CMK (cell line): ENCODE data around the gene HOTAIR.

Experiments
- DNase-seq: peaks from one replicate; pipeline ENCODE4 v3.0.0-alpha.2; 2010; ENCODE audit warnings: low read depth

HOTAIR gene

DNA sequence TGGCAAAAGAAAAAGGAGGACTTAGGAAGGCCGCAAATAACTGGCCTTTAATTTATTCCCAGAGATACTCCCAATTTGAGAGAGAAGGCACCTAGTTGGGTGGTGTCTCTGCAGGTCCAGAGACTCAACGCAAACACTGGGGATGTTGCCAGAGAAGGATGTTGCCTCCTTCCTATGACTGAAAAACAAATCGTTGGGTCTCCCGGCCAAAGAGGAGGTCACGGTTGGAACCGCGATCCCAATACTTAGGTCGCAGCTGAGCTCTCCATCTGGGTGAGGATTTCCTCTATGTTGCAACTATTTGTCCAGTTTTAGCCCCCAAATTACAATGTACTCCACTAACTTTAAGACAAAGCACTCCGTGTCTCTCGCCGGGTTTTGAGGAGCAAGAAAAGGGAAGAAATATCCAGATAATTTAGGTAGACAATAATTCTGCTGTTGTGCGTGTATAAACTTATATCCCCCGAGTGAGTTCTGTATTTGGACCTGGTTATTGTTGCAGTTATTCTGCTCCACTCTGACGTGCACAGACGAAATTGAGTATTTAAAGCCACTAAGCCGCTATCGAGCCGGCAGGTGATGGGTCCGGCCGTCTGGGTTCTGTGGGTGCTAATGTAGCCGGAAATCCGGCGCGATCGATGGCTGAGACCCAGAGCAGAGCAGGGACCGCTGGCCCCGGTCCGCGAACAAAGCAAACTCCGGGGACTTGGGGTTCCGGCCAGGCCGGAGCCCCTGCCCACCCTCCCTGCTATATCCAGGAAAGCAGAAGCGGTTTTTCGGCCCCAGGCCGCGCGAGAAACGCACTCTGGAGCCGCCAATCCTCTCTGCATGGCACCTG, 14.3 kb downstream of the HOTAIR start:
- no peak for DNase-seq

DNA sequence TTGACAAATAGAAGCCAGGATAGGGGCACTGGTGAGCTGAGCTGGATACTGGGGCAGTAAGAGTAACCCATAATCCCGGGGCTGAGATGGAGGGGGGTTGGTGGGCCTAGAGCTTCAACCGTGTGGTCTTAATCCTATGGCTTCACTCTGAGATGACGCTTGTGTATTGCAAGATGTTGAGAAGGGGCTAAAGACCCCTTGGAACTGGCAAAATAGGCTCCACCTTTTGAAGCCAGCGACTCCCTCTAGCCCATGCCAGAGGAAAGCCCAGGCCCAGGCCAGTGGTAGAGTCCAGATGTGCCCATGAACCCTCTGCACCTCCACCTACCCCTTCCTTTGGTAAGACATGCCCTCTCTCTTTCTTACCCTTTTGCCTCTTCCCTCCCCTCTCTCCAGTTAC, 15.4 kb downstream of the HOTAIR start:
- DNase-seq = no peak

DNA sequence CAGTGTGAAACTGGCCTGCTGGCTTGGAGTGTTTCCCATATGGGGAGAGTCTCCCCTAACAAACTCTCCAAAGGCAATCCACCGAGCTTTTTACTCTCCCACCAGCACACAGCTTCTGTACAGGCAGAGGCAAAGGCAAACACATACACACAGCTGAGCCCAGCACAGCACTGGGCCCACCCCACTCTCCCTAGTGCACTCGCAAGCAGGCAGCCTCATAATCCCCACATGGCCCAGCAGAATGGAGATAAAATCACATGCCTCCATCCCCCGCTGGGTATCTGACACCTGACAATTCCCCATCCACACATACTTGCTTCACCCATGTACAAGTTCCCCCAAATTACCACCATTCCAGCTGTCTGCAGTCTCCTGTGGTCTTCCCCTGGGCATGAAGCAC, 16.6 kb downstream of the HOTAIR start:
- no peak for DNase-seq

DNA sequence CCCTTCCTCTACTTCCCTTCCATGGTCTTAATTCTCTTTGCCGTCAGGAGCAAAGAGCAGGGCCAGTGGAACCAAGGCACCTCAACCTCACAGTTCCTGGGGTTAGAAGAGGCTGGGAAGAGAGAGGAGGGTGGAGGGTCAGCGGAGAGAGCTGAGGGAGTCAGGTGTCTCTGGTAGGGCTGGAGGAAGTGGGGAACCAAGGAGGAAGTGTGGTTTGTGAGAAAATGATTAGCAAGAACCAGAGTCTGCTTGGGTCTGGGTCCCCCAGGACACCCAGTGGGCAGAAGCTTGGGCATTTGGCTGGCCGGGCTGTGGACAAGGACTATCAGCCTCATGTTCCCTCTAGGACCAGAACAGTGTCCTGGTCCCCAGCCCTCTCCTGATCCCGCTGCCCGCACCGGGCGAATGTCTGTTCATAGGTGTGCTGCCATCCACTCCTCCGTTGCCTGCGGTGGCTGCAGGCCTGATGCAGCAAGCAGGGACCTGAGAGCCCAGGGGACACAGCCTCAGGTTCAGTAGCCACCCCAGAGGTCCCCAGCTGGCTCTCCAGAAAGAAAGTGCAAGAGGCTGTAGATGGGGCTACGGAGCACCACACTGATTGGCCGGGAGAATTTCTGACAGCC, 17.7 kb downstream of the HOTAIR start:
- no peak for DNase-seq

DNA sequence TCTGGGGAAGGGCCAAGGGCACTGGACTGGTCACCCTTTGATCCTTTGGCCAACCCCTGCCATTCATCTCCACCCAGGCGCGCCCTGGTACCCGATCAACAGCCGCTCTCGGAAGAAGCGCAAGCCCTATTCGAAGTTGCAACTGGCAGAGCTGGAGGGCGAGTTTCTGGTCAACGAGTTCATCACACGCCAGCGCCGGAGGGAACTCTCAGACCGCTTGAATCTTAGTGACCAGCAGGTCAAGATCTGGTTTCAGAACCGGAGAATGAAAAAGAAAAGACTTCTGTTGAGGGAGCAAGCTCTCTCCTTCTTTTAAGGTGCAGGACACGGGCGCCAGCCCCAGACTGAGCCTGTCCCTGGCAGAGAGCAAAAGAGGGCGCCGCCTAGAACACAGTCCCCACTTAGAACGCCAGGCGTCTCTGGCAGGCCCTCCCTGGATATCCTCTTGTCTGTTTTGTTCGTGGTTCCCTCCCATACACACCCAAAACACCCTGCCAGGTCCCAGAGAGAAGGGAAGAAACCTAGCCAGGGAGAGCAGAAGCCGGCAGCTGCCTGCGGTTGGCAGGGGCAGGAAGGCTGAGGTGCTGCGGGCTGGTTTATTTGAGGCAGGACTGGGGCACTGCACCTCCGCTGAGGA, 18.4 kb downstream of the HOTAIR start:
- DNase-seq = no peak

DNA sequence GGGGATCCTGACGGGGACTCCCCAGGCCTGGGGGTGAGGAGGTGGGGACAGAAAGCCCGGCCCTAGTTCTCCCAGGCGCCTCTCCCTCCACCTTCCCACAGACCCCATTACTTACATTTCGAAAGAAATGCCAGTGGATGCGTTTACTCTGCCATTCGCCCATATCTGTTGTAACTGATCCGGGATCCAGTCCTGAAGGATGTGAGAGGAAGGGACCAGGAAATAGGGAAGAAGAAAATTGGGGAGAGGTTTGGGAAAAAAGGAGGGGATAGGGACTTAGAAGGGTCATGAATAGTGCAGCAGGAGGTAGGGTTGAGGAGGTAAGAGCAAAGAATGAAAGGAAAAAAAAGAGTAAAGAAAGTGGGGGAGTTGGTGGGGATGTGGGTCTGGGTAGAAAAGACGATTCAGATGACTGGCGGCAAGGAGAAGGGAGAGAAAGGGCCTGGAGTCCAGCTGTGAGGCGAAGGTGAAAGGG, 18.9 kb downstream of the HOTAIR start:
- no peak for DNase-seq

DNA sequence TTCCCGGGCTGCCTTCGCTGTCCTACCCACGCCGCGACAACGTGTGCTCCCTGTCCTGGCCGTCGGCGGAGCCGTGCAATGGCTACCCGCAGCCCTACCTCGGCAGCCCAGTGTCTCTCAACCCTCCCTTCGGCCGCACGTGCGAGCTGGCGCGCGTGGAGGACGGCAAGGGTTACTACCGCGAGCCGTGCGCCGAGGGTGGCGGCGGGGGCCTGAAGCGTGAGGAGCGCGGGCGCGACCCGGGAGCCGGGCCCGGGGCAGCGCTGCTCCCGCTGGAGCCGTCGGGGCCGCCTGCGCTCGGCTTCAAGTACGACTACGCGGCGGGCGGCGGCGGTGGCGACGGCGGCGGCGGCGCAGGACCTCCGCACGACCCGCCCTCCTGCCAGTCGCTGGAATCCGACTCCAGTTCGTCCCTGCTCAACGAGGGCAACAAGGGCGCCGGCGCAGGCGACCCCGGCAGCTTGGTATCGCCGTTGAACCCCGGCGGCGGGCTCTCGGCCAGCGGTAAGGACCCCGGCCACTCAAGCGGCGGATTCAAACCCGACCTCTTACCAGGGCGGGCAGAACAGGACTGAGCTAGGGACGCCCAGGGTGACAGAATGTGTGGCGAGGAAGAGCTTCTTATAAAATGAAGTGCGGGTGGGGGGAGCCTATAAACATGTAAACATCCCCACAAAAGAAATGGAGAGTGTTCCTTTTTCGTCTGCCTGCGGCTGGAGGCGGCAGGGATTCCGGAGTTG, 19.5 kb downstream of the HOTAIR start:
- no peak for DNase-seq

DNA sequence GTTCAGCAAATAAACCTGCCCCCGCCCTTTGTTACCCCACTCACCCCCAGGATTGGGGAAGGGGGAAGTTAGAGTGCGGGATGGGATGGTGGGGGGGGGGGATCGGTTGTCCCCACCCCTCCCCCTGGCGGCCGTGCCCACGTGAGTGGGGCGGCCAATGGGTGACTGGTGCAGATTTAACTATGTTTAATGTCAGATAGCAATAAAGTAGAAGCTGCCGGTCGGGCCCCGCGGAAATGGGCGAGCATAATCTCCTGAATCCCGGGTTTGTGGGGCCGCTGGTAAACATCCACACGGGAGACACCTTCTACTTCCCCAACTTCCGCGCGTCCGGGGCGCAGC, 20.1 kb downstream of the HOTAIR start, which contains the start of gene HOXC12:
Gene HOXC12, plus strand, starts transcription at position 210 of the 342 bp plus-strand sequence. Its CDS starts 27 bp downstream, at position 237.
- DNase-seq = no peak

DNA sequence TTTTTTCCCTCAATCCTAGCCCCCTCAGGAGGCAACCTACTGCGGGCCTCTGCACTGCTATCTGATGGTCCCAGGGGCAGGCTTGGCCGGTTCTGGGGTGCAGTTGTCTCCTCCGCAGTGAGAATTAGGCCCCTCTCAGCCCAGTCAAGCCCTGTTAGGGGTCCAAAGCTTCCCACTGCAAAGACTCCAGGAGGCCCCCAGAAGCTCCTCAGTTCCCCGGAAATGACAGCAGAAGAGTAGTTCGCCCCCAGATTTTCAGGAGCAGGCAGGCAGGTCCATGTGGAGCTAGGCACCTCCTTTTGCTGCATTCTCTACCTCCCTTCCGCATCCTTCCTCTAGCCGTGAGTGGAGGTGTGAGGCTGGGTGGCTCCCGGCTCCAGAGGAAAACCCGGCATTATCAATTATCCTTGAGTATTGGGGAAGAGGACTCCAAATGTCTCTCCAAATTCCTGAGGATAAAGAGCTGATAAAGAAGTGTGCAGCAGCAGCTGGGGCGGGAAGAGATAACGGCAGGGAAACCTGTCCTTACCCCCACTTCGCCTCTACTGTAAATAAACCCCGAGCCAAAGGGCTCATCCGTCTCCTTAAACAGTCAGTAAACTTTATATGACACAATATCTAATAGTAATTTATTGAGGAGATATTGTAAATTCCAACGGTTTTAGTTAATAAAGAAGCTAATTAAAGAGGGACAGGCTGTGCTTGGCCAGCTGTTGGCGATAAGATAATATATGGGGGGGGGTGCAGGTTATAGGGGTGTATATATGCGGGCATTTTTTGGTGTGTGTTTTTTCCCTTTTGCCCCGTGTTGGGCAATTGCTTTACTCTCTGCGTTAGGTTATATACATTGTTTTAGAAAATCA, 20.7 kb downstream of the HOTAIR start:
- DNase-seq = no peak

DNA sequence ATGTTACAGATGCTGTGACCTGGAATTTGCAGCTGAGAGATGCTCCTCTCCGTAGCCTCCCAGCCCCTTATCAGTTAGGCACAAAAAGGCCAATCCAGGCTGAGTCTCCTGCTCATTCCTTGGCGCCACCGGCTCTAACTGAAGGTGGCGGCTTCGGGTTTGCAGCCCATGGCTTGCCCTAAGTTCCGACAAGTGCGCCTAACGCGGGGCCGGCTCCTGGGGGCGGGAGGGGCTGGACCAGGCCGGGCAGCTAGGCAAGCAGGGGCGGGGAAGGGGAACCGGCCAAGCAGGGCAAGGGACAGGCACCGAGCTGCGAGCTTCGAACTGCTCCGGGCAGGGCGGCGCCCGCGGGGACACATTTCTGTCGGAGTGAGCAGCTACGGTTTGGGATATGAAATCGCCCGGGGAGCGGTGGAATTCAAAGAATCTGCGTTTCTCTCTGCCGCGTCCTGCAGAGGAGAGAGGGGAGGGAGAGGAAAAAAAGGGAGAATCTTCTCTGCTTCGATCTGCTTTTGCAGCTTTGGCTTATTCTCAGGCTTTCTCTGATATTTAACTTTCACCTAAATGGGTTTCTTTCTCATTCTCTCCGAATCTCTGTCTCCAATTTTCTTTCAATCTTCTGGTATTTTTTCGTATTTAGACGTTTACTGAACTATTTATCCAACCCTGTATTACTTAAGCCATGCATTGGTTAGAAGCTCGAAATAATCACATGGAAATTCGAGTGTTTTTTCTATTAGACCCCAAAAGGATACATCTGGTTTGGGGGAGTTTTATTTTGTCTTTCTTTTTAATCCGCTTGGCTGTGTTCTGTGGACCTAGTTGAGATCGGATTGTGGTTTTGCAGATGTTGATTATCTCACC, 21.7 kb downstream of the HOTAIR start:
- no peak for DNase-seq

DNA sequence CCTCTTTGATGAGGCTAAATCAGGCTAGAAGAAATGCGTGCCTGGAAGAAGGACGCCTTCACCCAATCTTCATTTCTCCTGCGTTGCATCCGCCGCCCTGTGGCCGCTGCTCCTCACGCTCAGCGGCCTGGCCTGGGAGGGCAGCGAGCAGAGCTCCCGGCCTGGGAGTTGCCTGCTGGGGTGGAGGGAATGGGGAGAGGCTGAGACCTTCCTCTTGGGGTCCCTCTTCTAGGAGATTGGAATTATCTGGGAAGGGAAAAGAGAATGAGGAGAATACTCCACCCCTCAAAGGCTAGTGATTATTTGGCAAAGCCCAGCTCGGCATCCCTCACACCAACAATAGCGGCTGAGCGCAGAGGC, 22.4 kb downstream of the HOTAIR start:
- no peak for DNase-seq

DNA sequence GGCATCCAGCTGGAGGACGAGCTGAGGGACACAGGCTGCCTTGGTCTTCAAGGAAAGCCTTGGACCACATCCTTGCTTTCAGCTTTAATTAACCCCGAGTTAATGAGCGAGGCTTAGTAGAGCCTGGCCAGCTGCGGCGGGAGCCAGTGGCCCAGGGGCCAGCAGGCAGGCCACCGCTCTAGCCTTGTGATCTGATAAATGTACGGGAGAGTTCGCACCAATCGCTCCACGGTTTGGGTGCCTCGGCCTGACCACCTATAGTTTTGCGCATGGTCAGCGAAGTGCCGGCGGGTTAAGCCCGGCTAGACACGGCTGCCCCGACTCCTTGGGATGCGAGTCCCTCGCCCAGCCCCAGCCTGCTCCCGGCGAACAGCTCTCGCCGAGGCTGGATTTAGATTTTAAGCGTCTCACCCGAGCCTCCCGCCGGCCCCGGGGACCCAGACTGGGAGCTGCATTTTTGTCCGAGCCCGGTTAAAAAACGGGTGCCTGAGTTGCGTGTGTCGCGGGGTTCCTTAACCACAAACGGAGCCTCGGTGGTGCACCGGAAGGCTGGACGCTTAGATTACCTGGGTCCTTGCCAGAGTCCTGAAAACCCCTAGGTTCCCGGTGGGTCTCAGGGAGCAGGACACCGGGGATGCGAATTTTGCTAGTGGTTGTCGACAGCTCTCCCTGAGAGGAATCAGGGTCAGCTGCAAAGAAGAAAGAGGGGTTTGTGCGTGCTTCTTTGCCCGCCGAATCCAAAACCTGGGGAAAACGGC, 23.0 kb downstream of the HOTAIR start:
- no peak for DNase-seq

DNA sequence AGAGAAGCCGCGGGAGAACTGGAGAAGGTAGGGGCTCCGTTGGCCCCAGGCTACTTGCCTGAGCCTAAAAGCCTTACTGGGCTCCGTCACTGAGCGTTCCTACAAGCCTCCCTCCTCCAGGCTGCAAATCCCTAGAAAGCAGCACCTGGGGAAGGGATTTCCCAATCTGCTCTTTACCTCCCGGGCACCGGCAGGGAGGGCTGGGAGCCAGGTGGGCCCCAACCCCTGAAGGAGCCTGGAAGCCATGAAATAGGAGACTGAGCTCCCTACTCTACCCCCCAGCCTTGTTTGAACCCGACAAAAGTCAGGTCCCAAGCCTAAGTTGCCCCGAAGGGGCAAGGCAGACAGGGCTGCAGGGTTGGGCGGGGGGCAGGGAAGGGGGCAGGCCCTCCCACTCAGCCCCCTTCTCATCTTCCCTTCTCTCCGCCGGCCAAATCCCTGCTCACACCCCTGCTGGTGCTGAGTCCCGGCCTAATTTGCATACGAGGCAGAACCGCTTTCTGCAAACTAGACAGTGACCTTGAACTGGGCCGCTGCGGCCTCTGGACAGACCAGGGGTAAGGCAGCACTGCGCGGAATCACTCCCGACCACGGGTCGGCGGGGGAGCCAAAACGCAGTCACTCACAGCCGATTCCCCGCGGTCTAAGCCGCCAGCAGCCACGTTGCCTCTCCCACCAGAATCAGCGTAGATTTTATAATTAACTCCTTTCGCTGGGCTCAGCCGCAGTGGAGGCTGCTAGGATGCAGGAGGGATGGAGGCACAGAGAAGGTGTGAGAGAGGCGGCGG, 23.8 kb downstream of the HOTAIR start:
- DNase-seq = no peak

DNA sequence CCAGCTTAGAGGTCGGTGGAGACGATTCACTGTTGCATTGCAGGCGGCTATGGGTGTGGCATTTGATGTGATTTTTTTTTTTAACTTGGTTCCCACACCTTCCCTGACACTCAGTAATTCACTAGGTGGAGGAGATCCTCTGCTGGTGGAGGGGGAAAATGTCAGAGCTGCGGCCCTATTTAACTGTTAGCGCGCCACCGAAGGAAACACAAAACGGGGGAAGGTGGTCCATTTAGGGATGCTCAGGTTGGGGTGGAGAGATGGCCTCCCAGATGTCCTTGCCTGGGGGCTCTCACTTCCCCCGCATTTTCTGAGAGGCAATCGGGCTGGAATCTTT, 24.3 kb downstream of the HOTAIR start:
- no peak for DNase-seq

DNA sequence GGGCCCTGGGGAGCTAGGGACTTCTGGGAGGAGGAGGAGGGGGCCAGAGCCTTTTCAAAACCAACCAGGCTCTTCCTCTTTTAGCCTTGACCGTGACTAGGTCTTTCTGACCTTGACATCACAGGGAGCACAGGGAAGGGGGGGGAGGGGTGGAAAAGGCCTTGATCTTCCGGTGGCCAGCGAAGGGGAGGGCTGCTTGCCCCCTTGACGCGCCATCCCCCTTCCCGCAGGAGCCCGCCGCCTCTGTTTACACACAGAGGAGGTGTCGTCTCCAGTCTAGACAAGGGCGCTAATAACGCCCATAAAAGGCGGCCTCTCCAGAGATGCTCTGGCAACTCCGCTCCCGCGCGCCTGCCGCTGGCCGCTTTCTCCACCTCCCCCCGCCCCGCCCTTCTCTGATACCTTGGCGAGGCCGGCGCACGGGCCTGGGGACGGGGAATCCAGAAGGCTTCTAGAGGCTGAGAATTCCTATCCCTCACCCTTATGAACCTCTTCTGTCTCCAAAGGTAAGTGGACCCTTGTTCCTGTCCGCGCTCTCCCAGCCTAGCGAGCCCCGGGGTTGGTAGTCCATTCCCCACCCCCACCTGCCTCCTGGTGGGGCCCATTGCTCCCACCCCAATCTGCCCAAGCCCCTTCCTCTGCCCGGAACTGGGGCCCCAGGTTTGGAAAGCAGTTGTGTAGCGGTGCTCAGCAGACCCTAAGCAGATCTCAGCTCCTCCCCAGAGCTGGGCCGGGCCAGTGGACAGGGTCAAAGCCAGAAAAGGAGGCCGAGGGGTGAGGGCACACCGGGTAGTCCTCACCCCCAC, 24.9 kb downstream of the HOTAIR start:
- peak; percentile 77 for DNase-seq

DNA sequence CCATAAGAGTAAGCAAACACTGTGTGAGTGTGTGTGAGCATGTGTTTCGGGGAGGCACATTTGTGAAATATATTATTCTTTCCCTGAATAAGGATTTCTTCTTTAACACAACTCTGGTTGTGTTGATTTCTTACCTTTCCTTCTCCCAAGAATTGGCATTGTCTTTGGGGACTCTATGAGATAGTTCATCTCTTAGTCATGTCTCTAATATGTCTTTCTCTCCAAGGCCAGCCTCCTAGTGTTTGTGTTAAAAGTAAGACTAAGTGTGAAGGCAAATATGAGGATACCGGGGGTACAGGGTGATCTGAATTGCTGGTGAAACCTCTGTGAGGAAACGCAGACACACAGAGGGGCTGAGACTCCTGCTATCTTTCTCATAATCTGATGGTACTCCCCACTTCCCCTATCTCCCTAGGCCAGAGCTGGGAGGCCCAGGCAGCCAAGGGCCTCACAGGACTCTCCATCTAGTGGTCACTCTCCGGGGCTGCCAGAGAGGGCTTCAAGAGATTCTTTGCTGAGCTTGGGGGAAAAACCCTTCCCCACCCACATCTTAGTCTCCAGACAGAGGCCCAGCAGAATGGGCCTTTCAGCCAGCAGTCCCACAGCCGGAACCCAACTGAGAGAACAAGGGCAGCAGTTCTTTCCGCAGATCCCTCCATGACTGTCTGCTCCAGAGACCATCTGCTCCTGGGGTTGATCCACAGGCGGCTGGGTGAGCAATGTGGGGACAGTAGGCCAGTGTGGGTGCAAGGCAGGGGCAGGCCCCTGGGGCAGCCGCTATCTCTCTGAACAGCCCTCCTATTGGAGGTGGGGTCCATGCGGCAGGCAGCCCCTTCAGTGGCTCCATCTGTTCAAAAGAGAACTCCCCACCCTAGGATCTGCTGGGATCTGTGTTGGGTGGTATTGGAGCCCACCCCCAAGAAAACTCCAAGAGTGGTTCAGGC, 25.8 kb downstream of the HOTAIR start:
- DNase-seq = peak; percentile 78

DNA sequence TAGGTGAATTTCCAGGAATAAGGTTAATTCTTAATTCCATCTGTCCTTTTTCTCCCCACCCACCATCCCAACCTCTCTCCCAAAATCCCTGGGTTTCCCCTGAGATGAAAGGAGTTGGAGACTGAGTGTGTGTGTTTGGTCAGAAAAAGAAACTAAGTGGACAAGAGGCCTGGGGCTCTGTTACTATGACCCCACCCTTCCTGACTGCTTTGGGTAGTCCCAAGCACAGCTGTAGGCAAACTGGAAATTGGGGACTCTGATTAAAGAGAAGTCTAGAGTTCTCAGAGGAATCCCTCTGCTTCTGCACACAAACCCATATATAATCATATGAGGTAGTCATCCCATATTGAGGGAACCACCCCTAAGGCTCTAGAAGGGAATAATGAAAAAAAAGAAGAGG, 27.0 kb downstream of the HOTAIR start:
- DNase-seq = no peak
